H1 (cell line): ENCODE results near the gene PRKRIP1. TPM values are rescaled to one million over a fixed set of nuclear protein-coding genes. Genes with fewer than 3 reads are reported as not detected.

Source experiments
- CTCF ChIA-PET: fragments of 300-600 bp; sonication (Branson Sonifier 250); formaldehyde crosslinking; loops from one replicate; lab custom pipeline; 2021; ENCODE audit not compliant: partially characterized antibody; lab: Charles Lee
- POLR2A ChIA-PET: fragments of 300-600 bp; sonication (Branson Sonifier 250); formaldehyde crosslinking; loops from one replicate; lab custom pipeline; 2021; ENCODE audit warnings: inconsistent platforms; ENCODE audit not compliant: partially characterized antibody; lab: Charles Lee
- DNase-seq, 2 experiments: peaks; one replicate each; pipeline versions ENCODE4 v3.0.0 to v3.0.0-alpha.2; 2010 to 2022; ENCODE audit warnings: low spot score in 2 of 2, low read depth in 1 of 2, mixed read lengths in 1 of 2
- FAIRE-seq: peaks from 2 replicates; lab custom pipeline; 2011; peaks lifted over from hg19 to GRCh38; lab: Jason Lieb, UNC
- H2AFZ ChIP-seq: 2 replicates; pipeline ENCODE4 v1.8.1; 2012; ENCODE audit warnings: low read length, inconsistent platforms
- H2AK5ac ChIP-seq: 2 replicates; pipeline ENCODE4 v1.6.1; 2013; ENCODE audit warnings: low read depth, low read length
- H2BK120ac ChIP-seq: replicated peaks from 2 replicates; pipeline ENCODE3; 2013; ENCODE audit warnings: low read depth, low read length, inconsistent platforms
- H2BK12ac ChIP-seq: 2 replicates; pipeline ENCODE4 v1.6.1; 2013; ENCODE audit warnings: low read depth, low read length
- H2BK15ac ChIP-seq: 2 replicates; pipeline ENCODE4 v1.6.1; 2013; ENCODE audit warnings: low read length
- H2BK20ac ChIP-seq: 2 replicates; pipeline ENCODE4 v1.6.1; 2013; ENCODE audit warnings: low read length
- H2BK5ac ChIP-seq: 2 replicates; pipeline ENCODE4 v1.6.1; 2013; ENCODE audit warnings: low read depth, low read length
- H3K14ac ChIP-seq: 2 replicates; pipeline ENCODE4 v1.6.1; 2013; ENCODE audit warnings: inconsistent platforms; ENCODE audit not compliant: insufficient read length
- H3K18ac ChIP-seq: 2 replicates; pipeline ENCODE4 v1.6.1; 2013; ENCODE audit warnings: low read length; ENCODE audit errors: extremely low read depth
- H3K23ac ChIP-seq: 2 replicates; pipeline ENCODE4 v1.6.1; 2013; ENCODE audit warnings: inconsistent platforms; ENCODE audit not compliant: insufficient read length
- H3K23me2 ChIP-seq: 2 replicates; pipeline ENCODE4 v1.6.1; 2013; ENCODE audit warnings: low read depth, low read length
- H3K27ac ChIP-seq: 2 replicates; pipeline ENCODE4 v1.6.1; 2011; ENCODE audit warnings: low read depth, low read length, inconsistent platforms
- H3K27me3 ChIP-seq, 4 experiments: replicated peaks in 1 of 4; 1 replicate in 1 of 4; 2 replicates in 3 of 4; pipeline versions ENCODE4 v1.6.1 to v1.8.1; 2011 to 2013; ENCODE audit warnings: low read length in 3 of 4, mild to moderate bottlenecking in 3 of 4, inconsistent platforms in 2 of 4, mixed read lengths in 2 of 4, moderate library complexity in 1 of 4; ENCODE audit not compliant: control insufficient read depth in 3 of 4, insufficient read depth in 3 of 4; ENCODE audit errors: extremely low read depth in 1 of 4
- H3K36me3 ChIP-seq, 4 experiments: 2 replicates each; pipeline versions ENCODE4 v1.6.1 to v1.8.1; 2011 to 2013; ENCODE audit warnings: mild to moderate bottlenecking in 4 of 4, low read length in 3 of 4, moderate library complexity in 2 of 4, control low read depth in 1 of 4, inconsistent platforms in 1 of 4; ENCODE audit not compliant: insufficient read depth in 4 of 4, control insufficient read depth in 2 of 4
- H3K4ac ChIP-seq: replicated peaks from 2 replicates; pipeline ENCODE3; 2013; ENCODE audit warnings: low read length, low read depth, mixed read lengths, inconsistent platforms; ENCODE audit not compliant: insufficient read length
- H3K4me1 ChIP-seq, 4 experiments: replicated peaks in 1 of 4; 1 replicate in 1 of 4; 2 replicates in 3 of 4; pipeline versions ENCODE4 v1.6.1 to v1.8.1; 2011 to 2013; ENCODE audit warnings: low read length in 3 of 4, inconsistent platforms in 2 of 4, mixed read lengths in 1 of 4; ENCODE audit not compliant: insufficient read depth in 4 of 4, control insufficient read depth in 3 of 4
- H3K4me2 ChIP-seq, 2 experiments: 2 replicates each; pipeline versions ENCODE4 v1.6.1 to v1.8.1; 2011 to 2013; ENCODE audit warnings: low read depth in 2 of 2, low read length in 2 of 2, control low read depth in 1 of 2, inconsistent platforms in 1 of 2, mild to moderate bottlenecking in 1 of 2; ENCODE audit not compliant: insufficient read depth in 1 of 2
- H3K4me3 ChIP-seq, 4 experiments: fragments of 200-600, 300-600 bp in 1 of 4; sonication (generic), shearing (Covaris generic), sonication (Bioruptor Twin) in 1 of 4; 2 replicates each; pipeline versions ENCODE4 v1.5.1 to v1.8.1; 2011 to 2016; ENCODE audit warnings: low read length in 4 of 4, low read depth in 3 of 4, control low read depth in 2 of 4, inconsistent platforms in 2 of 4, mild to moderate bottlenecking in 2 of 4, mixed read lengths in 1 of 4, moderate library complexity in 1 of 4; ENCODE audit not compliant: insufficient read depth in 2 of 4; ENCODE audit errors: extremely low read depth in 1 of 4
- H3K56ac ChIP-seq: replicated peaks from 2 replicates; pipeline ENCODE3; 2013; ENCODE audit warnings: low read depth, mild to moderate bottlenecking, mixed read lengths, low read length, inconsistent platforms; ENCODE audit not compliant: insufficient read length
- H3K79me1 ChIP-seq: 2 replicates; pipeline ENCODE4 v1.6.1; 2013; ENCODE audit warnings: low read depth, low read length, control low read depth
- H3K79me2 ChIP-seq, 2 experiments: 2 replicates each; pipeline versions ENCODE4 v1.6.1 to v1.8.1; 2012 to 2013; ENCODE audit warnings: low read length in 2 of 2, mild to moderate bottlenecking in 2 of 2, inconsistent platforms in 1 of 2; ENCODE audit not compliant: insufficient read depth in 2 of 2, control insufficient read depth in 1 of 2
- H3K9ac ChIP-seq, 4 experiments: replicated peaks in 1 of 4; 1 replicate in 1 of 4; 2 replicates in 3 of 4; pipeline versions ENCODE4 v1.6.1 to v1.8.1; 2011 to 2013; ENCODE audit warnings: low read depth in 3 of 4, low read length in 3 of 4, control low read depth in 2 of 4, mild to moderate bottlenecking in 2 of 4, moderate library complexity in 2 of 4, inconsistent platforms in 1 of 4; ENCODE audit errors: extremely low read depth in 1 of 4
- H3K9me3 ChIP-seq, 2 experiments: 2 replicates each; pipeline versions ENCODE4 v1.6.1 to v1.8.1; 2012 to 2013; ENCODE audit warnings: mild to moderate bottlenecking in 2 of 2, moderate library complexity in 2 of 2, control low read depth in 1 of 2, inconsistent platforms in 1 of 2, low read depth in 1 of 2, low read length in 1 of 2, mixed read lengths in 1 of 2; ENCODE audit not compliant: insufficient read depth in 2 of 2
- H4K20me1 ChIP-seq, 2 experiments: replicated peaks in 1 of 2; 2 replicates each; pipeline versions ENCODE3 to v1.8.1; 2011 to 2013; ENCODE audit warnings: inconsistent platforms in 2 of 2, low read length in 2 of 2, mild to moderate bottlenecking in 1 of 2; ENCODE audit not compliant: insufficient read depth in 2 of 2, control insufficient read depth in 1 of 2
- H4K5ac ChIP-seq: 2 replicates; pipeline ENCODE4 v1.6.1; 2013; ENCODE audit warnings: low read length, low read depth, mixed read lengths, inconsistent platforms; ENCODE audit not compliant: insufficient read length
- H4K8ac ChIP-seq: 2 replicates; pipeline ENCODE4 v1.8.0; 2013; ENCODE audit warnings: mild to moderate bottlenecking, moderate library complexity, low read length, inconsistent platforms; ENCODE audit not compliant: insufficient read depth; ENCODE audit errors: extremely low read depth
- H4K91ac ChIP-seq: replicated peaks from 2 replicates; pipeline ENCODE3; 2013; ENCODE audit warnings: low read length, mixed read lengths, inconsistent platforms; ENCODE audit not compliant: insufficient read length
- WGBS, 2 experiments: shearing (Covaris generic) in 1 of 2; methylation state at CpG; one replicate each; pipeline versions ENCODE4 v1.1.6 to v1.1.7; 2013 to 2015; ENCODE audit warnings: low lambda C conversion rate in 2 of 2, mixed read lengths in 2 of 2, inconsistent platforms in 1 of 2, low coverage in 1 of 2, missing lambda C conversion rate in 1 of 2; ENCODE audit not compliant: insufficient replicate concordance in 2 of 2, insufficient coverage in 1 of 2, insufficient read length in 1 of 2; ENCODE audit errors: extremely low coverage in 1 of 2, missing lambda C conversion rate in 1 of 2; 5-methylcytosine and 5-hydroxymethylcytosine counted together
- polyA plus RNA-seq, 7 experiments: library from polyadenylated mRNA; depleted of rRNA in 3 of 7; stranded (reverse) in 5 of 7; unstranded in 2 of 7; fragments of >200 nt in 5 of 7; fragments of 200-250 nt in 2 of 7; gene quantifications; 1 replicate in 5 of 7; 2 replicates in 1 of 7; 4 replicates in 1 of 7; pipeline versions ENCODE4 v1.2.1 to v1.2.3, GENCODE V29; 2011 to 2013; ENCODE audit warnings: missing spikeins in 2 of 7, mixed read lengths in 2 of 7
- total RNA-seq: library from RNA; stranded (reverse); fragmentation: NEBNext Ultra II Directional; extraction: Animal tissue kit (Norgen Biotek cat#: 25700); gene quantifications from 2 replicates; pipeline ENCODE4 v1.2.1, GENCODE V29; 2021

PRKRIP1 gene
- total and polyA plus RNA-seq, 2 of the 8 experiments (the other 6 are each of a cell fraction or from before 2014, with no cell fraction given), result 11.1 to 22.0 TPM

DNA sequence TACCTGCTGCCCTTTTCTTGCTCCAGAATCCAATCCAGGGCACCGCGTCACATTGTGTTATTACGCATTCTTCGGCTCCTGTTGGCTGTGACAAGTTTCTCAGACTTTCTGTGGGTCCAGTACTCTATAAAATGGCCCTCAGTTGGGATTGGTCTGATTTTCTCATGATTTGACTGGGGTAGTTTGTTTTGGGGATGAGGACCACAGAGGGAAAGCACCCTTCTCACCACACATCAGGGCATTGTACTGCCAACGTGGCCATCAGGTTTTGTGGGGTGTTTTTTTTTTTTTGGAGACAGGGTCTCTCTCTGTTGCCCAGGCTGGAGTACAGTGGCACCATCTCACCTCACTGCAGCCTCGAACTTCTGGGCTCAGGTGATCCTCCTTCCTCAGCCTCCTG is 20.2 kb downstream of the PRKRIP1 start:
- Histone ChIP-seq H3K23ac (no peak overlapping the region), H3K4me2 (no peak overlapping the region), H3K36me3 (peaks cover 3 to 16% (median 8%) of the 10 kb centered on the region in 4 experiments; a peak in 7 of 8 replicates), H3K9me3 (no peaks in the 10 kb centered on the region), H3K56ac (no peak overlapping the region), H3K27ac (no peak overlapping the region), H3K4ac (no peak overlapping the region), H3K79me1 (no peaks in the 10 kb centered on the region; the same call in 1 of the 2 replicates), H3K14ac (no peak overlapping the region), H3K23me2 (no peaks in the 10 kb centered on the region), H3K18ac (no peak overlapping the region), H2AK5ac (no peak overlapping the region), H3K27me3 (no peaks in the 10 kb centered on the region), H4K5ac (no peak overlapping the region), H3K4me3 (no peak overlapping the region), H4K20me1 (peaks cover 0 to 14% of the 10 kb centered on the region in 2 experiments), H2BK15ac (no peak overlapping the region), H2BK120ac (no peak overlapping the region), H4K91ac (no peak overlapping the region), H4K8ac (no peak overlapping the region), H3K79me2 (no peaks in the 10 kb centered on the region), H2BK20ac (no peak overlapping the region), H2BK5ac (no peak overlapping the region), H2BK12ac (no peak overlapping the region), H3K4me1 (no peaks in the 10 kb centered on the region), H2AFZ (no peak overlapping the region), H3K9ac (no peak overlapping the region)
- ChIA-PET POLR2A (interaction anchor here (2.7 kb wide), 1 partner anchor 9 kb away, joined by 6 read pairs; no protein-coding TSS in a partner anchor), CTCF (interaction anchor here (0.6 to 4.2 kb wide), 5 partner anchors 11 to 96 kb away, joined by 3 to 16 read pairs (median 4); no protein-coding TSS in a partner anchor)
- FAIRE-seq, result no peak
- no peak for DNase-seq
- 97% methylated on average over 6 of the region's 6 CpGs; no CpG with 5 or more reads in 1 of the 2 experiments for WGBS, 2 experiments
